Omental fat pad (tissue), 4 donors: Measurements from ENCODE around the gene MYO9A. TPM values are rescaled to one million over a fixed set of nuclear protein-coding genes. Genes with fewer than 3 reads are reported as not detected.

ENCODE experiments used
- ATAC-seq: fragments of 150-250 bp; one replicate; pipeline ENCODE4 v1.9.1; 2016; ENCODE audit warnings: mild to moderate bottlenecking, moderate library complexity; ENCODE audit not compliant: low FRiP score
- DNase-seq: peaks from one replicate; pipeline ENCODE4 v3.0.0-alpha.2; 2019; ENCODE audit warnings: low spot score
- total RNA-seq, 4 donors: library from RNA; depleted of rRNA; stranded (reverse); fragments of >200 nt; gene quantifications; one replicate each; pipeline ENCODE4 v1.1.0, GENCODE V29; 2016
- TF ChIP-seq, protein P1 (sequence below), 3 donors: fragments of 450-650 bp; IDR thresholded peaks; one replicate each; pipeline ENCODE4 v1.5.1; 2016 to 2017; ENCODE audit warnings: antibody characterized with exemption in 3 of 3, mild to moderate bottlenecking in 3 of 3, moderate library complexity in 2 of 3

The MYO9A gene
- total RNA-seq, 4 donors from 2014 or later: 31.6 to 82.9 (median 48.7) TPM

DNA sequence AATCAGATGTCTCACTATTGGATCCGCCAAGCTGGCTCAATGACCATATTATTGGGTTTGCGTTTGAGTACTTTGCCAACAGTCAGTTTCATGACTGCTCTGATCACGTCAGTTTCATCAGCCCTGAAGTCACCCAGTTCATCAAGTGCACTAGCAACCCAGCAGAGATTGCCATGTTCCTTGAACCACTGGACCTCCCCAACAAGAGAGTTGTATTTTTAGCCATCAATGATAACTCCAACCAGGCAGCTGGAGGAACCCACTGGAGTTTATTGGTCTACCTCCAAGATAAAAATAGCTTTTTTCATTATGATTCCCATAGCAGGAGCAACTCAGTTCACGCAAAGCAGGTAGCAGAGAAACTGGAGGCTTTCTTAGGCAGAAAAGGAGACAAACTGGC is 21.7 kb upstream of the MYO9A start:
- DNase-seq (no peak), ATAC-seq (no peak)
- TF ChIP-seq, protein P1, sequence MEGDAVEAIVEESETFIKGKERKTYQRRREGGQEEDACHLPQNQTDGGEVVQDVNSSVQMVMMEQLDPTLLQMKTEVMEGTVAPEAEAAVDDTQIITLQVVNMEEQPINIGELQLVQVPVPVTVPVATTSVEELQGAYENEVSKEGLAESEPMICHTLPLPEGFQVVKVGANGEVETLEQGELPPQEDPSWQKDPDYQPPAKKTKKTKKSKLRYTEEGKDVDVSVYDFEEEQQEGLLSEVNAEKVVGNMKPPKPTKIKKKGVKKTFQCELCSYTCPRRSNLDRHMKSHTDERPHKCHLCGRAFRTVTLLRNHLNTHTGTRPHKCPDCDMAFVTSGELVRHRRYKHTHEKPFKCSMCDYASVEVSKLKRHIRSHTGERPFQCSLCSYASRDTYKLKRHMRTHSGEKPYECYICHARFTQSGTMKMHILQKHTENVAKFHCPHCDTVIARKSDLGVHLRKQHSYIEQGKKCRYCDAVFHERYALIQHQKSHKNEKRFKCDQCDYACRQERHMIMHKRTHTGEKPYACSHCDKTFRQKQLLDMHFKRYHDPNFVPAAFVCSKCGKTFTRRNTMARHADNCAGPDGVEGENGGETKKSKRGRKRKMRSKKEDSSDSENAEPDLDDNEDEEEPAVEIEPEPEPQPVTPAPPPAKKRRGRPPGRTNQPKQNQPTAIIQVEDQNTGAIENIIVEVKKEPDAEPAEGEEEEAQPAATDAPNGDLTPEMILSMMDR (IDR thresholded peaks at IDR 0.05): no peak

DNA sequence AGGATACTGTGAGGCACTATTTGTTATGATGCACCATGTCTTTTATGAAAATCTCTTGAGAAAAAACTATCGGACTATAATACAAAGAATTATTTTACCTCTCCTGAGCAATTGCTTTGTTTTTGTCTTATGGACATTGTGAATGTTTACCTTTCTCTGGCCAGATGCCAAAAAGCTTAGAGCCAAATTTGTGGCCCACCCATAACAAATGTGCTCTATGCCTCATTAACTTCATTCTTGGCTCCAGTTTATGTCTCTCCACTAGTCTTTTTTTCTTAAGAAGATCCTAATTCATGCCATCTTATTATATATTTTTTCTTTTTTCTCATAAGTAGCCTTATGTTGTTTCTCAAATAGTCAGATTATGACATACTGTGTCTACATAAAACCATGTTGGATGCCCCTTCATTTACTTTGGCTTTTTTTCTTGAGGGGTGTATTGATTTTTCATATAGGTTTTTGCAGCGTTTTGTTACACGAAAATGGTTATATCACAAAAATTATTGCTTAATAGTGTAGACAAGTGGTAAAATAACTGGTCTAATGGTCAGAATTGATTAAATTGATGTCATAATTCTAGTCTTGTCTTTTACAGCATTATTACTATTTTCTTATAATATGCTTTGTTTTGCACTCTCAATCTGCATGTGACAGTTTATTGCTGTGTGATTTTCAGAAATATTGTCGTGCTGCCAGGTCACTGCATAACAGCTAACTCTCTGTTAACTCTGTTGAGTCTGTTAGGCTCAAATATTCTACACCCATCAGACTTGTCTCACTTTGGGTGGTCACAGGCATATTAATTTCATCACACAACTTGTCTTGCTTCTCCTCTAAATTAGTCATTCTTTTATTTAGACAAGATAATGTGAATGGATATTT is 18.5 kb upstream of the MYO9A start:
- DNase-seq: no peak
- TF ChIP-seq, protein P1 (IDR thresholded peaks at IDR 0.05): no peak
- ATAC-seq: no peak

GRCh38 chr15:72135719-72136118 is 17.8 kb upstream of the MYO9A start:
- ATAC-seq (no peak), DNase-seq (no peak)
- TF ChIP-seq, protein P1 (IDR thresholded peaks at IDR 0.05): no peak

- TF ChIP-seq, protein P1 (IDR thresholded peaks at IDR 0.05): no peak
- no peak for DNase-seq
- ATAC-seq: no peak
Measured at GRCh38 chr15:72133211-72133610, 15.3 kb upstream of the MYO9A start.

DNA sequence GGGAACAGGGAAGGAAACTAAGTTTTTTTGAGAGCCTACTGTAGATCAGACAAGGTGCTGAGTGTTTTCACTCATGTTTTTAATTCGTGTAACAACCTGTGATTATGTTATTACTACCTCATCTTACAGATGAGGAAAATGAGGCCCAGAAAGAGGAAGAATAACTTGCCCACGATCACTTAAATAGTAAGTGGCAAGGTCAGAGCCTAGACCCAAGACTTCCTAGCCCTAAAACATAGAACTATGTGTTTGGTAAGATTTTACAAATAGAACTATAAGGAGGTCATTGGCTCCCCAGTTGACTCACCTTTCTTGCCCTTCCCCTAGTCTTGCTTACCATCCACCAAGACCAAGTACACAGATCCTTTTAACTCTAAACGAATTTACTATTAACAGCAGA is 14.0 kb upstream of the MYO9A start:
- no peak for ATAC-seq
- DNase-seq: no peak
- TF ChIP-seq, protein P1 (IDR thresholded peaks at IDR 0.05): no peak

DNA sequence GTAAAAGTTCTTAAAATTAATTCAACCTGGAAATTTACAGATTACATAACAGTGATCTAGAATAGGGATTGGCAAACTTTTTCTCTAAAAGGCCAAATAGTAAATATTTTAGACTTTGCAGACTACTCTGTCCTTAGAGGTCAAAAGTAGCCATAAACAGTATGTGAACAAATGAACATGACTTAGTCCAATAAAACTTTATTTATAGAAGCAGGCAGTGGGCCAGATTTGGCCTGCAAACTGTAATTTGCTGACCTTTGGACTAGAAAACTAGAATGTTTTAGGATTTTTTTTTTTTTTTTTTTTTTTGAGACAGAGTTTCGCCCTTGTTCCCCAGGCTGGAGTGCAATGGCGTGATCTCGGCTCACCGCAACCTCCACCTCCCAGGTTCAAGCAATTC is 12.3 kb upstream of the MYO9A start:
- TF ChIP-seq, protein P1 (IDR thresholded peaks at IDR 0.05): no peak
- no peak for DNase-seq
- no peak for ATAC-seq

DNA sequence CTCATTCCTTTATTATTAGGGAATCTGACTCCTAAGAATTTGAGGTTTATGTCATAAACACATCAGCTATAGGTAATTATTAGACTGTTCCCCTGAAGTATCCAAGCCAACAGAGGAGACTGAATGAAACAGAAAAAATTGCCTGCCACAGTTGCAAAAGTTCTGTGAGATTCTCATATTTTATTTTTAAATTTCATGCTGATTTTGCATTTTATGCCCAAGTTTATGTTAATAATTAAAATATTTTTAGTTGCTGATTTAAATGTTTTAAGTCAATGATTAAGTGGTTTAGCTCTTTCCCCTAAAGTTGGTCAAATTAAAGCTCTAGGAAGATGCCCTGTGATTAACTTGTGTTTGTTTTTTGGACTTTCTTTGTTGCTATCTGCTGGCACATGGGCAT is 10.4 kb upstream of the MYO9A start:
- ATAC-seq (no peak), DNase-seq (no peak)
- TF ChIP-seq, protein P1 (IDR thresholded peaks at IDR 0.05): no peak
